IgD-negative memory B cell (primary cell): ENCODE results near the gene JAKMIP3. TPM values are rescaled to one million over a fixed set of nuclear protein-coding genes. Genes with fewer than 3 reads are reported as not detected.

Experiments
- H3K27ac Mint-ChIP-seq, 3 donors: one replicate each; pipeline ENCODE4 v1.8.0; 2020 to 2022; ENCODE audit warnings: mild to moderate bottlenecking in 3 of 3, mixed read lengths in 3 of 3, moderate library complexity in 1 of 3
- H3K27me3 Mint-ChIP-seq: one replicate; pipeline ENCODE4 v1.8.0; 2021; ENCODE audit warnings: mixed read lengths
- H3K36me3 Mint-ChIP-seq: one replicate; pipeline ENCODE4 v1.8.0; 2020; ENCODE audit warnings: mild to moderate bottlenecking, mixed read lengths
- H3K4me1 Mint-ChIP-seq, 3 donors: one replicate each; pipeline ENCODE4 v1.8.0; 2020 to 2022; ENCODE audit warnings: mixed read lengths in 3 of 3, mild to moderate bottlenecking in 1 of 3
- H3K4me3 Mint-ChIP-seq, 4 donors: one replicate each; pipeline ENCODE4 v1.8.0; 2020 to 2022; ENCODE audit warnings: mild to moderate bottlenecking in 4 of 4, mixed read lengths in 4 of 4, moderate library complexity in 3 of 4
- H3K9me3 Mint-ChIP-seq, 3 donors: one replicate each; pipeline ENCODE4 v1.8.0; 2020 to 2021; ENCODE audit warnings: mixed read lengths in 3 of 3, mild to moderate bottlenecking in 1 of 3
- polyA plus RNA-seq: library from polyadenylated mRNA; unstranded; fragments of 300-500 nt; fragmentation: Illumina TruSeq; gene quantifications from one replicate; pipeline ENCODE4 v1.2.3, GENCODE V29; 2021

JAKMIP3 gene
- polyA plus RNA-seq: not detected

GRCh38 chr10:132065491-132066105 lies at the start of gene JAKMIP3:
JAKMIP3 (plus strand) TSS chr10:132065946; CDS start chr10:132104809, 38,863 bp downstream.
- Mint-ChIP-seq H3K27ac (no peak within 1 kb of the TSS), H3K4me1 (peaks cover 0 to 4% (median 2%) of the 10 kb centered on the region in 3 donors), H3K9me3 (peaks cover 0 to 2% (median 0%) of the 10 kb centered on the region in 3 donors), H3K4me3 (peak within 1 kb of the TSS in 1 of 4 donors; percentile 74), H3K36me3 (no peaks in the 10 kb centered on the region), H3K27me3 (peaks cover 18% of the 10 kb centered on the region)

DNA sequence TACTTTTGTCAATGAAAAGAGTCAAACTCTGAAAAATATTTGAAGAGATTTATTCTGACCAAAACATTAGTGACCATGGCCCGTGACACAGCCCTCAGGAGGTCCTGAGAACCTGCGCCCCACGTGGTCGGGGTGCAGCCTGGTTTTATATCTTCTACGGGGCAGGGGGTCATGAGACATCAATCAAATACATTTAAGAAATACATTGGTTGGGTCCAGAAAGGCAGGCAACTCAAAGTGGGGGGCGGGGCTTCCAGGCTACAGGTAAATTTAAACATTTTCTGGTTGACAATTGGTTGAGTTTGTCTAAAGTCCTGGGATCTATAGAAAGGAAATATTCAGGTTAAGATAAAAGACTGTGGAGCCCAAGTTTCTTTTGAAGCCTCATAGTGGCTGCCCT lies 49.2 kb upstream of the JAKMIP3 start:
- H3K4me3 Mint-ChIP-seq: no peak overlapping the region
- peaks cover 0 to 3% (median 0%) of the 10 kb centered on the region in 3 donors for H3K4me1 Mint-ChIP-seq
- no peaks in the 10 kb centered on the region for H3K9me3 Mint-ChIP-seq
- H3K27me3 Mint-ChIP-seq: peaks cover 3% of the 10 kb centered on the region
- peaks cover 2% of the 10 kb centered on the region for H3K36me3 Mint-ChIP-seq
- no peak overlapping the region for H3K27ac Mint-ChIP-seq

- Mint-ChIP-seq H3K36me3 (peaks cover 2% of the 10 kb centered on the region), H3K4me3 (no peak overlapping the region), H3K9me3 (no peaks in the 10 kb centered on the region), H3K27me3 (peaks cover 7% of the 10 kb centered on the region), H3K27ac (no peak overlapping the region), H3K4me1 (peaks cover 4 to 8% (median 5%) of the 10 kb centered on the region in 3 donors)
Measured at GRCh38 chr10:132018446-132018845, 47.3 kb upstream of the JAKMIP3 start.

DNA sequence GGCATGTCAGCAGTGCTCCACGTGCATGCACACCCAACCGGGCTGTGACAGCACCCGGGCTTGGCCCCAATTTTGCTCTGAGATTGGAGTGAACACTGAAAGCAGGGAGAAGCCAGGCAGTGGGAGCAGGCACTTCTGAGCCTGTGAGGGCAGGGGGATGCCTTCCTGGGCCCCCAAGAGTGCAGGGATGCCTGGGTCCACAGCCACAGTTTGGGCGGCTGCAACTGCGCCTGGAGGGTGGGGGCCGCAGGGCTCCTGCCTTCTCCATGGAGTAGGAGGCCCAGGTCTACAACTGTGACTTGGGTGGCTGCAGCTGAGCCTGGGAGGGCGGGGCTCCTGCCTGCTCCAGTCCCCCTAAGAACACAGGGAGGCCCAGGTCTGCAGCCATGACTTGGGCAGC lies 46.4 kb upstream of the JAKMIP3 start:
- Mint-ChIP-seq H3K4me3 (no peak overlapping the region), H3K9me3 (no peaks in the 10 kb centered on the region), H3K27me3 (peaks cover 12% of the 10 kb centered on the region), H3K27ac (no peak overlapping the region), H3K4me1 (peaks cover 4 to 8% (median 5%) of the 10 kb centered on the region in 3 donors), H3K36me3 (peaks cover 2% of the 10 kb centered on the region)

GRCh38 chr10:132020456-132020855 lies 45.3 kb upstream of the JAKMIP3 start:
- Mint-ChIP-seq H3K27me3 (peaks cover 12% of the 10 kb centered on the region), H3K9me3 (no peaks in the 10 kb centered on the region), H3K36me3 (peaks cover 2% of the 10 kb centered on the region), H3K4me3 (no peak overlapping the region), H3K4me1 (peaks cover 4 to 8% (median 5%) of the 10 kb centered on the region in 3 donors), H3K27ac (no peak overlapping the region)

DNA sequence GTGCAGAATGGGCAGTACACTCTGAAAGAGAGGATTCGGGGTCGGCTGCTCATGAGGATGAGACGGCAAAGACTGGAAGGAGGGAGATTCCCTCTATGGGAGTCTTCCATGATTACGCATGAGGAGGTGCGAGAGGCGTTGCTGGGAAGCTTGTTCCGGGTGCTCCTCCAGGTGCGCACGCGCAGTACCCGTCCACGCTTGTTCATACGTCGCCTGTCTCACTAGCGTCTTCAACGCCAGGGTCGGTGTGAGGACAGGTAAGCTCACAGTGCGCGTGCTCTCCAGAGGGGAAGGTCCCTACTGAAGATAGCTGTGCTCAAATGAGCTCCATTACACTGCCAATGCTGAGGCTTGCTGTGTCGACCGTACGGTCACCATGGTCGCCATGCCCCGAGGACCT lies 44.7 kb upstream of the JAKMIP3 start:
- Mint-ChIP-seq H3K27ac (no peak overlapping the region), H3K4me3 (no peak overlapping the region), H3K4me1 (peaks cover 4 to 8% (median 5%) of the 10 kb centered on the region in 3 donors), H3K27me3 (peaks cover 12% of the 10 kb centered on the region), H3K9me3 (no peaks in the 10 kb centered on the region), H3K36me3 (peaks cover 2% of the 10 kb centered on the region)

DNA sequence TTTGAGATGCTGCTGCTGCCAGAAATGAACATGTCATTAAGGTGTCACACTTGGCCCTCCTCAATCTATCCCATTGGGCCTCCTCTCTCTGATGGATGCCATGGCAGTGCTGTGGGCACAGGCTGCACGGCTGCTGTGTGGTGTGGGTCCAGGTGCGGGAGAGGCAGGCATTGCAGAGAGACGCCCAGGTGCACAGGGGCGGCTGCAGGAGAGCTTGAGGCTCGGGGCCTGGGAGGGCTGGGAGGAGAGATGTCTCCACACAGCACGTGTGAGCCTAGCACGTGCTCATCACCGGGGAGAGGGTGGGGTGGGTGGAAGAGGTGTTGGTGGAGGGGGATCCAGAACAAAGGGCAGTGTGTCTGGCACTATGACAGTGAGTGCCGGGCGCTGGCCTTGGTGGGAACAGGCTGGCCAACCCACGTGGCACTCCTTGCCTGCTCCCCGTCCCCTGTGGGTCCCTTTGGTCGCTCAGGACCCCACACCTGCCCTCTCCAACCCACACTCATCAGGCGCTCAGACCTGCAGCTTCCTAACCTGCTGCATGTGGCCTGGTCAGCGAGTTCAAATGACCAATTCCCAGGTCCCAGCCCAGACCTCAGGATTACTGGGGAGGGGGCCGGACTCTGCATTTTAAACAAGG lies 44.1 kb upstream of the JAKMIP3 start:
- no peak overlapping the region for H3K4me3 Mint-ChIP-seq
- peaks cover 14% of the 10 kb centered on the region for H3K27me3 Mint-ChIP-seq
- no peaks in the 10 kb centered on the region for H3K9me3 Mint-ChIP-seq
- H3K36me3 Mint-ChIP-seq: peaks cover 2% of the 10 kb centered on the region
- H3K4me1 Mint-ChIP-seq: peaks cover 4 to 8% (median 5%) of the 10 kb centered on the region in 3 donors
- no peak overlapping the region for H3K27ac Mint-ChIP-seq

GRCh38 chr10:132022241-132022640 lies 43.5 kb upstream of the JAKMIP3 start:
- peaks cover 14% of the 10 kb centered on the region for H3K27me3 Mint-ChIP-seq
- H3K4me3 Mint-ChIP-seq: no peak overlapping the region
- no peak overlapping the region for H3K27ac Mint-ChIP-seq
- no peaks in the 10 kb centered on the region for H3K9me3 Mint-ChIP-seq
- H3K36me3 Mint-ChIP-seq: peaks cover 2% of the 10 kb centered on the region
- peaks cover 4 to 8% (median 5%) of the 10 kb centered on the region in 3 donors for H3K4me1 Mint-ChIP-seq

- Mint-ChIP-seq H3K27ac (peak overlapping the region in 1 of 3 donors; percentile 29), H3K4me1 (peaks cover 4 to 8% (median 5%) of the 10 kb centered on the region in 3 donors), H3K27me3 (peaks cover 20% of the 10 kb centered on the region), H3K4me3 (peak overlapping the region in 1 of 4 donors; percentile 79), H3K36me3 (peaks cover 2% of the 10 kb centered on the region), H3K9me3 (no peaks in the 10 kb centered on the region)
Measured at GRCh38 chr10:132023092-132023811, 42.5 kb upstream of the JAKMIP3 start.

DNA sequence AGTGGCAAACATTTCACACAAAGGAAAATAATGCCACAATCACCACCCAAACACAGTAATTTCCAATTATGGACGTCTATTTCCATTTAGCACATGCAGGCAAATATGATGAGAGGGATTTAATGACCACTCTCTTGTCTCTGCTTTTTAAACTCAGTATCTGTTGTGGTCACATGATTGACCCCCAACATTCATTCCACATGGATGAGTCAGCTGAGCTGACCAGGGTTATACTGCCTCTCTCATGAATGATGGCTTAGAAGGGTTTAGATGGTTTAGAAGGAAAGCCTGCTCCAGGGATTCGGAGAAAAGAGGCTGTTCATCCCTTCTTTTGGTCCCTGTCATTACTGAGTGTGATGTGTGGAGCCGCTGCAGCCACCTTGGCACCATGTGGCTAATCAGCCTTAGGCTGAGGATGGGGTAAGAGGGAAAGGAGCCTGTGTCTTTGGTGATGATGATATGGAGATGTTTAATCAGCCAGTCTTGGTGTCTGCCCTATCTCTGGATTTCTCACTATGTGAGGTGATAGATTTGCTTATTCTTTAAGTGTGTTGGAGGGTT lies 38.2 kb upstream of the JAKMIP3 start:
- no peak overlapping the region for H3K27ac Mint-ChIP-seq
- no peak overlapping the region for H3K4me3 Mint-ChIP-seq
- peaks cover 4 to 5% (median 5%) of the 10 kb centered on the region in 3 donors for H3K4me1 Mint-ChIP-seq
- peaks cover 24% of the 10 kb centered on the region for H3K27me3 Mint-ChIP-seq
- no peaks in the 10 kb centered on the region for H3K9me3 Mint-ChIP-seq
- no peaks in the 10 kb centered on the region for H3K36me3 Mint-ChIP-seq

DNA sequence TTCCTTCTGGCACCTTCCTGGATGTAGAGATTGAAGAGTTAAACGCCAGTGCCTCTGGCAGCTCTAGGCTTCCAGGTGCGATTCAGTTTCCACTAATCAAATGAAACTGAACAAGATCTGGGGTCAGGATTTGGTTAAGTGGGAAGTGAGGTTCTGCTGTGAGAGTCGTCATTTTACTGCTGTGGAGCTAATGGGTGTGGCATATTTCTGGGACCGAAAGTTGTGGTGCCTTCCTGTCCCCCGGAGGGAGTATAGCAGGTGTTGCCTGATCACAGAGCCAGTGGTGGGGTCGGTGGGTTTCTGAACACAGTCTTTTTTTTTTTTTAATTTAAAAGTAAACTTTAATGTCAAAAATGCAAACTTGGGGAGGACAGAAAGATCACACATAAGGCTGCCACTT lies 37.0 kb upstream of the JAKMIP3 start:
- Mint-ChIP-seq H3K27me3 (peaks cover 24% of the 10 kb centered on the region), H3K36me3 (peaks cover under 1% of the 10 kb centered on the region), H3K27ac (no peak overlapping the region)

DNA sequence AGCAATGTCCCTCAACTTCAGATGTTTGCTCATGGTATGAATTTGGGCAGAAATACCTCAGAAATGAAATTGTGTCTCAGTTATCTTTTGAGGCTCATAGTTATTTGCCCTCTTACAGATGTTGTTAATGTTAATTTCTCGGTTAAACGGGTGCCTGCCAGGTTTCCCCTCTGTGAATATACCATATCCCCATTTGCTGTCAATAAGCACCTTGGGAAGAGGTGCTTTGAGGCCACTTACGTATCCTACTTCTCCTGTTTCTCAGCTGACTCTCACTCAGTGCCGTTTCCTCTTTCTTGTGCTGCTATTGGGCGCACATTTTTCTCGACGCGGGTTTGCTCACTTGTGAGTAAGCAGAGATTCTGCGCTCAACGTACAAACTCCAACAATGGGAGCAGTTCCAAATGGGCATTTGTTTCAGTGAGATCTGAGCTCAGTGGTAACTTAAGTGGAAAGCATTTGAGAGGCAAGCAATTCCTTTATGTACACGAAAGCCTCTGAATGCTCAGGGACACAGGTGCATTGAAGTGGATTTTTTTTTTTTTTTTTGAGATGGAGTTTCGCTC lies 34.8 kb upstream of the JAKMIP3 start:
- Mint-ChIP-seq H3K36me3 (peaks cover 1% of the 10 kb centered on the region), H3K27me3 (peaks cover 35% of the 10 kb centered on the region), H3K9me3 (peaks cover 0 to 2% (median 0%) of the 10 kb centered on the region in 3 donors), H3K4me1 (no peaks in the 10 kb centered on the region), H3K27ac (no peak overlapping the region), H3K4me3 (no peak overlapping the region)

More for the DNA sequence above, 37.0 kb upstream of the JAKMIP3 start:
- H3K4me3 Mint-ChIP-seq: no peak overlapping the region
- no peaks in the 10 kb centered on the region for H3K9me3 Mint-ChIP-seq
- no peaks in the 10 kb centered on the region for H3K4me1 Mint-ChIP-seq

DNA sequence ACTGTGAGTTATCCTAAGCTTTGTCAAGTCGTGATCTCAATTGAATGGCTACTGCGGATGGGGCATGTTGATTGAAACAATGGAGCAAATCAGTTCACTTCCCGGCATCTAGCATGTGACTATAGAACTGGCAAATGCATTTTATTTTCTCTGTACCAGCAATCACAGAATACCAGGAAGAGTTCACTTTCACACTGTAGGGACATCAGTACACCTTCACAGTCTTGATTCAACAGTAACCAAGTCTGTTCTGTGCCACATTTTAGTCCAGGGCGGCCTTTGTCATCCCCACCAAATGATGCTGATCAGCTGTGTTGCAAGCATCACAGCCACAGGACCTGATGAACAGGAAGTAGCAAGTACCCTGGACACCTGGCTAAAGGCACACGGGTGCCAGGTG lies 32.1 kb upstream of the JAKMIP3 start:
- peaks cover 1% of the 10 kb centered on the region for H3K36me3 Mint-ChIP-seq
- H3K27me3 Mint-ChIP-seq: peaks cover 42% of the 10 kb centered on the region
- H3K4me1 Mint-ChIP-seq: peaks cover 0 to 2% (median 0%) of the 10 kb centered on the region in 3 donors
- no peak overlapping the region for H3K4me3 Mint-ChIP-seq
- peaks cover 0 to 2% (median 0%) of the 10 kb centered on the region in 3 donors for H3K9me3 Mint-ChIP-seq
- H3K27ac Mint-ChIP-seq: no peak overlapping the region

DNA sequence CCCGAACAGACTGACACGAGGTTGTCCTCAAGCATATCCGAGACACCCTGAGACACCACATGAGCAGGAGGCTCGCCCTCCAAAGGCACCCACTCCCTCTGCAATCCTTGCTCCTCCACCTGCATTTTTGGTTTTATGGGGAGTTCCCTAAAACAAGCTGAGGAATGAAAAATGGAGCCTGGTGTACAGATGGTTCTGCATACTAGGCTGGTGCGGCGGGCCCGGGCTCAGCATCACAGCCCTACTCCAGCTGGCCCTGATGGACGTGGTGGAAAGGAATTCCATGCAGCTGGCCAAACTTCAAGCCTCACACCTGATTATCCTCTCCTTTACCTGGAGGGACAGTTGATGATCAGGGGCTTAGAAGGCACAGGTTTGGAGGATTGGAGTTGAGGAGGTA lies 30.3 kb upstream of the JAKMIP3 start:
- Mint-ChIP-seq H3K4me3 (peak overlapping the region in 1 of 4 donors; percentile 33), H3K27ac (no peak overlapping the region), H3K36me3 (peaks cover 1% of the 10 kb centered on the region), H3K4me1 (peaks cover 0 to 2% (median 0%) of the 10 kb centered on the region in 3 donors), H3K27me3 (peaks cover 45% of the 10 kb centered on the region), H3K9me3 (peaks cover 0 to 2% (median 0%) of the 10 kb centered on the region in 3 donors)
